ENCODE data around the gene C16orf87. TPM values are rescaled to one million over a fixed set of nuclear protein-coding genes. Genes with fewer than 3 reads are reported as not detected.

C16orf87 gene
- polyA plus RNA-seq, 1 donor (not counting 4 experiments of a cell fraction or from before 2014, with no cell fraction given) = 10.2 TPM

DNA sequence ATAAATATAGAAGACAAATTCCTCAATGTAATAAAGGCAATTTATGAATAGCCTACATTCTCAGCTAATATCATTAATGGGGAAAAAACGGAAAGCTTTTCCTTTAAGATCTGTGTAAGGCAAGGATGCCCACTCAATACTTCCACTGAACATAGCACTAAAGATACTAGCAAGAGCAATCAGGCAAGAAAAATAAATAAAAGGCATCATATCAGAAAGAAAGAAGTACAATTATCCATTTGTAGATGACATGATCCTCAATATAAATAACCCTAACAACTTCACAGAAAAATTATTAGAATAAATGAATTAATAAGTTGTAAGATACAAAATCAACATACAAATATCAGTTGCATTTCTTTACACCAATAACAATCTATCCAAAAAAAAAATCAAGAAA lies 37.1 kb downstream of the C16orf87 start:
- H3K27ac ChIP-seq (ENCODE audit: control insufficient read depth, insufficient read depth, low read length) = no peak overlapping the region
- FAIRE-seq (no peak), DNase-seq (ENCODE audit: low read depth, low spot score) (no peak)
- H3K4me1 ChIP-seq (ENCODE audit: control insufficient read depth, extremely low read depth, insufficient read depth, low read length) = peaks cover 5% of the 10 kb centered on the region
- H3K79me2 ChIP-seq (ENCODE audit: control insufficient read depth, insufficient read depth, low read length) = no peaks in the 10 kb centered on the region
- no peak overlapping the region for H2AFZ ChIP-seq (ENCODE audit: control insufficient read depth, low read length)
- H3K4me3 ChIP-seq (ENCODE audit: control insufficient read depth in 2 of 3, extremely low read depth in 1 of 3, insufficient read depth in 2 of 3, low read depth in 1 of 3, low read length in 3 of 3) = no peak overlapping the region
- no peak overlapping the region for H3K9ac ChIP-seq (ENCODE audit: control insufficient read depth, extremely low read depth, insufficient read depth, low read length)
- TF ChIP-seq, protein P1, sequence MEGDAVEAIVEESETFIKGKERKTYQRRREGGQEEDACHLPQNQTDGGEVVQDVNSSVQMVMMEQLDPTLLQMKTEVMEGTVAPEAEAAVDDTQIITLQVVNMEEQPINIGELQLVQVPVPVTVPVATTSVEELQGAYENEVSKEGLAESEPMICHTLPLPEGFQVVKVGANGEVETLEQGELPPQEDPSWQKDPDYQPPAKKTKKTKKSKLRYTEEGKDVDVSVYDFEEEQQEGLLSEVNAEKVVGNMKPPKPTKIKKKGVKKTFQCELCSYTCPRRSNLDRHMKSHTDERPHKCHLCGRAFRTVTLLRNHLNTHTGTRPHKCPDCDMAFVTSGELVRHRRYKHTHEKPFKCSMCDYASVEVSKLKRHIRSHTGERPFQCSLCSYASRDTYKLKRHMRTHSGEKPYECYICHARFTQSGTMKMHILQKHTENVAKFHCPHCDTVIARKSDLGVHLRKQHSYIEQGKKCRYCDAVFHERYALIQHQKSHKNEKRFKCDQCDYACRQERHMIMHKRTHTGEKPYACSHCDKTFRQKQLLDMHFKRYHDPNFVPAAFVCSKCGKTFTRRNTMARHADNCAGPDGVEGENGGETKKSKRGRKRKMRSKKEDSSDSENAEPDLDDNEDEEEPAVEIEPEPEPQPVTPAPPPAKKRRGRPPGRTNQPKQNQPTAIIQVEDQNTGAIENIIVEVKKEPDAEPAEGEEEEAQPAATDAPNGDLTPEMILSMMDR (optimal IDR thresholded peaks at IDR 0.05 in 1 of 3, IDR thresholded peaks at IDR 0.05 in 1 of 3, conservative IDR thresholded peaks at IDR 0.05 in 1 of 3; ENCODE audit: extremely low read depth in 1 of 3, insufficient read depth in 2 of 3, low read length in 3 of 3) = no peak
- no peak for TF ChIP-seq EZH2 (IDR thresholded peaks at IDR 0.05; ENCODE audit: low read length)
- H3K9me3 ChIP-seq (ENCODE audit: control insufficient read depth, low read depth, low read length) = no peaks in the 10 kb centered on the region
- dilution Hi-C loops (cut with MboI; ENCODE audit: extremely low pct_ligation_motif_present, low sequenced_read_pairs) = loop anchor here (5.0 kb wide), 1 partner anchor 57 kb away; no protein-coding TSS in a partner anchor
- H3K4me2 ChIP-seq (ENCODE audit: control insufficient read depth, extremely low read depth, insufficient read depth, low read depth, low read length) = no peak overlapping the region
- no peaks in the 10 kb centered on the region for H3K36me3 ChIP-seq (ENCODE audit: control insufficient read depth in 2 of 2, extremely low read depth in 1 of 2, insufficient read depth in 2 of 2, low read length in 2 of 2)
- H3K9me1 ChIP-seq (ENCODE audit: control insufficient read depth, extremely low read depth, insufficient read depth, low read length) = no peaks in the 10 kb centered on the region
- H3K27me3 ChIP-seq (ENCODE audit: control insufficient read depth, extremely low read depth, insufficient read depth, low read length) = no peaks in the 10 kb centered on the region
- no peaks in the 10 kb centered on the region for H4K20me1 ChIP-seq (ENCODE audit: control insufficient read depth, extremely low read depth, insufficient read depth, low read length)

DNA sequence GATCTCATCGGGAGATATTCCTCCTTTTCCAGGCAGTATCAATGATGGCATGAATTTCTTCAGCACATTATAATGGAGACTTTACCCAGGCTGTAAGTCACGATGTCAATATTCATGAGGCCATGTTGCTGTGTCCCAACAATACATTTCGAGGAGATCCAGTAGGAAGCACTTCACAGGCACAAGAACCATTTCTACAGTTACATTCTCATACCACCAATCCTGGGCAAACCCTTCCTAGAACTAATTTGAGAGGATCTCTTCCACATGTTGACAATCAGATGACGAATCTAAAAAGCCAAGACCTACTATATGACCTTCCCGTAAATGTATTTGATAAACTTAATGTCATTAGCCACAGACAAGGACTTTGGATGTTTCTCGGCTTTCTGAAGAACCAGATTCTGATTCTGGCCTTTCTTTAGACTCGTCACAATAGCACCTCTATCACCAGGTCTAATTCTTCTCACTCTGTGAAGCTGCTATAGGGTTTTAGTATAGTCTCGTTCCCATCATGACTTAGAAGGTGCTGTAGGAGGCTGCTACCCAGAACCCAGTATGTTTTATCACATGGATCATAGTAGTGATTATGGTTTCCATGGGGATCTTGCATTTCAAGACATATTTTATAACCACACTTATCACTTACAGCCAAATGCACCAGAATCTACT lies 40.2 kb downstream of the C16orf87 start:
- Histone ChIP-seq H3K4me2 (ENCODE audit: control insufficient read depth, extremely low read depth, insufficient read depth, low read depth, low read length) (peak overlapping the region; percentile 81), H3K9me1 (ENCODE audit: control insufficient read depth, extremely low read depth, insufficient read depth, low read length) (no peaks in the 10 kb centered on the region), H2AFZ (ENCODE audit: control insufficient read depth, low read length) (peak overlapping the region; percentile 94), H3K9ac (ENCODE audit: control insufficient read depth, extremely low read depth, insufficient read depth, low read length) (peak overlapping the region; percentile 72), H3K36me3 (ENCODE audit: control insufficient read depth in 2 of 2, extremely low read depth in 1 of 2, insufficient read depth in 2 of 2, low read length in 2 of 2) (no peaks in the 10 kb centered on the region), H3K27me3 (ENCODE audit: control insufficient read depth, extremely low read depth, insufficient read depth, low read length) (no peaks in the 10 kb centered on the region), H3K27ac (ENCODE audit: control insufficient read depth, insufficient read depth, low read length) (no peak overlapping the region), H3K79me2 (ENCODE audit: control insufficient read depth, insufficient read depth, low read length) (no peaks in the 10 kb centered on the region), H3K4me3 (ENCODE audit: control insufficient read depth in 2 of 3, extremely low read depth in 1 of 3, insufficient read depth in 2 of 3, low read depth in 1 of 3, low read length in 3 of 3) (peak overlapping the region in 2 of 3 experiments; percentile 63 to 76), H4K20me1 (ENCODE audit: control insufficient read depth, extremely low read depth, insufficient read depth, low read length) (no peaks in the 10 kb centered on the region), H3K4me1 (ENCODE audit: control insufficient read depth, extremely low read depth, insufficient read depth, low read length) (peaks cover 5% of the 10 kb centered on the region), H3K9me3 (ENCODE audit: control insufficient read depth, low read depth, low read length) (no peaks in the 10 kb centered on the region)
- dilution Hi-C loops (cut with MboI; ENCODE audit: extremely low pct_ligation_motif_present, low sequenced_read_pairs) = loop anchor here (5.0 kb wide), 1 partner anchor 53 kb away; no protein-coding TSS in a partner anchor
- no peak for TF ChIP-seq EZH2 (IDR thresholded peaks at IDR 0.05; ENCODE audit: low read length)
- TF ChIP-seq, protein P1 (optimal IDR thresholded peaks at IDR 0.05 in 1 of 3, IDR thresholded peaks at IDR 0.05 in 1 of 3, conservative IDR thresholded peaks at IDR 0.05 in 1 of 3; ENCODE audit: extremely low read depth in 1 of 3, insufficient read depth in 2 of 3, low read length in 3 of 3) = no peak
- FAIRE-seq (peak; percentile 80), DNase-seq (ENCODE audit: low read depth, low spot score) (no peak)
